ENCODE results near the gene CSAG1. TPM values are rescaled to one million over a fixed set of nuclear protein-coding genes. Genes with fewer than 3 reads are reported as not detected.
"Not testable (repeated sequence)": the region's sequence is repeated elsewhere in the genome, so short reads cannot be mapped to it uniquely, and the experiment has no call there.

The CSAG1 gene
- polyA plus RNA-seq, 1 of the 3 experiments (the other 2 are of a cell fraction): 55.1 TPM

- TF ChIP-seq, protein P1, sequence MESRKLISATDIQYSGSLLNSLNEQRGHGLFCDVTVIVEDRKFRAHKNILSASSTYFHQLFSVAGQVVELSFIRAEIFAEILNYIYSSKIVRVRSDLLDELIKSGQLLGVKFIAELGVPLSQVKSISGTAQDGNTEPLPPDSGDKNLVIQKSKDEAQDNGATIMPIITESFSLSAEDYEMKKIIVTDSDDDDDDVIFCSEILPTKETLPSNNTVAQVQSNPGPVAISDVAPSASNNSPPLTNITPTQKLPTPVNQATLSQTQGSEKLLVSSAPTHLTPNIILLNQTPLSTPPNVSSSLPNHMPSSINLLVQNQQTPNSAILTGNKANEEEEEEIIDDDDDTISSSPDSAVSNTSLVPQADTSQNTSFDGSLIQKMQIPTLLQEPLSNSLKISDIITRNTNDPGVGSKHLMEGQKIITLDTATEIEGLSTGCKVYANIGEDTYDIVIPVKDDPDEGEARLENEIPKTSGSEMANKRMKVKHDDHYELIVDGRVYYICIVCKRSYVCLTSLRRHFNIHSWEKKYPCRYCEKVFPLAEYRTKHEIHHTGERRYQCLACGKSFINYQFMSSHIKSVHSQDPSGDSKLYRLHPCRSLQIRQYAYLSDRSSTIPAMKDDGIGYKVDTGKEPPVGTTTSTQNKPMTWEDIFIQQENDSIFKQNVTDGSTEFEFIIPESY (IDR thresholded peaks at IDR 0.05; ENCODE audit: borderline replicate concordance, low read depth): no peak
Observed at GRCh38 chrX:152738560-152738959, 5.0 kb upstream of the CSAG1 start (continued).

GRCh38 chrX:152736528-152736927, 3.0 kb upstream of the CSAG1 start:
- CTCF ChIA-PET; H3K4me1 ChIP-seq (ENCODE audit: control insufficient read depth in 1 of 2, insufficient read depth in 2 of 2, low read depth in 1 of 2, low read length in 1 of 2); H3K9ac ChIP-seq; H3K4me3 ChIP-seq (ENCODE audit: low read depth in 2 of 2, low read length in 1 of 2); H3K27ac ChIP-seq (ENCODE audit: low read depth in 2 of 2, low read length in 1 of 2); H2AFZ ChIP-seq (ENCODE audit: low read depth); H3K4me2 ChIP-seq; POLR2A ChIA-PET; H3K9me2 ChIP-seq; DNase-seq; H3K9me3 ChIP-seq; H4K20me1 ChIP-seq (ENCODE audit: insufficient read depth); H3F3A ChIP-seq (replicated peaks; ENCODE audit: insufficient read depth); H3K27me3 ChIP-seq (ENCODE audit: insufficient read depth); H3K36me3 ChIP-seq (replicated peaks in 1 of 2; ENCODE audit: control insufficient read depth in 1 of 2, insufficient read depth in 2 of 2, low read length in 1 of 2): not testable (repeated sequence)
- 51% methylated on average over 10 of the region's 12 CpGs for WGBS (ENCODE audit: low lambda C conversion rate)
- H3K79me2 ChIP-seq (ENCODE audit: insufficient read depth): peaks cover 42% of the 10 kb centered on the region

DNA sequence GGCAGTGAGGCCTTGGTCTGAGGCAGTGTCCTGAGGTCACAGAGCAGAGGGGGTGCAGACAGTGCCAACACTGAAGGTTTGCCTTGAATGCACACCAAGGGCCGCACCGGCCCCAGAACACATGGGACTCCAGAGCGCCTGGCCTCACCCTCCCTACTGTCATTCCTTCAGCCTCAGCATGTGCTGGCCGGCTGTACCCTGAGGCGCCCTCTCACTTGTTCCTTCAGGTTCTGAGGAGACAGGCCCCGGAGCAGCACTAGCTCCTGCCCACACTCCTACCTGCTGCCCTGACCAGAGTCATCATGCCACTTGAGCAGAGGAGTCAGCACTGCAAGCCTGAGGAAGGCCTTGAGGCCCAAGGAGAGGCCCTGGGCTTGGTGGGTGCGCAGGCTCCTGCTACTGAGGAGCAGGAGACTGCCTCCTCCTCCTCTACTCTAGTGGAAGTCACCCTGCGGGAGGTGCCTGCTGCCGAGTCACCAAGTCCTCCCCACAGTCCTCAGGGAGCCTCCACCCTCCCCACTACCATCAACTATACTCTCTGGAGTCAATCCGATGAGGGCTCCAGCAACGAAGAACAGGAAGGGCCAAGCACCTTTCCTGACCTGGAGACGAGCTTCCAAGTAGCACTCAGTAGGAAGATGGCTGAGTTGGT, 2.5 kb upstream of the CSAG1 start:
- H3F3A ChIP-seq (replicated peaks; ENCODE audit: insufficient read depth): no peaks in the 10 kb centered on the region
- H3K9me3 ChIP-seq: no peaks in the 10 kb centered on the region
- H3K9ac ChIP-seq: no peak overlapping the region
- H3K4me1 ChIP-seq (ENCODE audit: control insufficient read depth in 1 of 2, insufficient read depth in 2 of 2, low read depth in 1 of 2, low read length in 1 of 2): peaks cover 0 to 6% of the 10 kb centered on the region in 2 experiments; a peak in 1 of 4 replicates
- no peaks in the 10 kb centered on the region for H3K27me3 ChIP-seq (ENCODE audit: insufficient read depth)
- no peak for TF ChIP-seq CHD2 (IDR thresholded peaks at IDR 0.05; ENCODE audit: low read length, partially characterized antibody)
- TF ChIP-seq SIN3A (IDR thresholded peaks at IDR 0.05; ENCODE audit: borderline replicate concordance, low read depth, low read length): no peak
- TF ChIP-seq MXI1 (IDR thresholded peaks at IDR 0.05; ENCODE audit: low read depth, low read length): no peak
- no peak for TF ChIP-seq SMC3 (IDR thresholded peaks at IDR 0.05; ENCODE audit: low read depth, low read length)
- TF ChIP-seq, protein P2, sequence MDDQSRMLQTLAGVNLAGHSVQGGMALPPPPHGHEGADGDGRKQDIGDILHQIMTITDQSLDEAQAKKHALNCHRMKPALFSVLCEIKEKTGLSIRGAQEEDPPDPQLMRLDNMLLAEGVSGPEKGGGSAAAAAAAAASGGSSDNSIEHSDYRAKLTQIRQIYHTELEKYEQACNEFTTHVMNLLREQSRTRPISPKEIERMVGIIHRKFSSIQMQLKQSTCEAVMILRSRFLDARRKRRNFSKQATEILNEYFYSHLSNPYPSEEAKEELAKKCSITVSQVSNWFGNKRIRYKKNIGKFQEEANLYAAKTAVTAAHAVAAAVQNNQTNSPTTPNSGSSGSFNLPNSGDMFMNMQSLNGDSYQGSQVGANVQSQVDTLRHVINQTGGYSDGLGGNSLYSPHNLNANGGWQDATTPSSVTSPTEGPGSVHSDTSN (IDR thresholded peaks at IDR 0.05): no peak
- TF ChIP-seq YY1 (IDR thresholded peaks at IDR 0.05; ENCODE audit: low read depth): no peak
- no peak for TF ChIP-seq FOXJ3 (CRISPR knock-in tag; IDR thresholded peaks at IDR 0.05)
- no peak for TF ChIP-seq NFIC (IDR thresholded peaks at IDR 0.05; ENCODE audit: borderline replicate concordance)
- TF ChIP-seq ELF1 (IDR thresholded peaks at IDR 0.05): no peak
- no peak for TF ChIP-seq FOXM1 (IDR thresholded peaks at IDR 0.05; ENCODE audit: low read depth)
- TF ChIP-seq TEAD4 (IDR thresholded peaks at IDR 0.05; ENCODE audit: borderline replicate concordance, insufficient read depth): no peak
- TF ChIP-seq, protein P1 (IDR thresholded peaks at IDR 0.05; ENCODE audit: borderline replicate concordance, low read depth): no peak
- TF ChIP-seq GABPA (IDR thresholded peaks at IDR 0.05; ENCODE audit: low read depth): no peak
- TF ChIP-seq EP300 (IDR thresholded peaks at IDR 0.05; ENCODE audit: borderline replicate concordance in 1 of 2, low read depth in 1 of 2, low read length in 1 of 2): no peak
- H4K20me1 ChIP-seq (ENCODE audit: insufficient read depth): no peaks in the 10 kb centered on the region
- no peak overlapping the region for H3K27ac ChIP-seq (ENCODE audit: low read depth in 2 of 2, low read length in 1 of 2)
- POLR2A ChIA-PET: no interaction called here
- H3K79me2 ChIP-seq (ENCODE audit: insufficient read depth): peaks cover 46% of the 10 kb centered on the region
- no peak overlapping the region for H3K4me3 ChIP-seq (ENCODE audit: low read depth in 2 of 2, low read length in 1 of 2)
- 52% methylated on average over 5 of the region's 12 CpGs for WGBS (ENCODE audit: low lambda C conversion rate)
- H3K36me3 ChIP-seq (replicated peaks in 1 of 2; ENCODE audit: control insufficient read depth in 1 of 2, insufficient read depth in 2 of 2, low read length in 1 of 2): peaks cover 2 to 4% of the 10 kb centered on the region in 2 experiments
- no peak for DNase-seq
- no peak overlapping the region for H3K4me2 ChIP-seq
- CTCF ChIA-PET: no interaction called here
- H3K9me2 ChIP-seq: no peaks in the 10 kb centered on the region
- no peak overlapping the region for H2AFZ ChIP-seq (ENCODE audit: low read depth)

Data from SK-N-SH (cell line).